SU-DHL-6 (cell line): ENCODE results near the gene AMZ2.
A peak's percentile ranks its signal among the peaks of the same experiment; 100 is the strongest.

ENCODE experiments used
- CTCF ChIP-seq: fragments of 200-600 bp; sonication (generic); IDR thresholded peaks from one replicate; pipeline ENCODE4 v1.5.1; 2017; ENCODE audit warnings: antibody characterized with exemption, mild to moderate bottlenecking, low read length, moderate library complexity; ENCODE audit not compliant: insufficient read depth, poor library complexity, severe bottlenecking
- EZH2phosphoT487 ChIP-seq: fragments of 200-600 bp; sonication (generic), shearing (Covaris generic); conservative IDR thresholded peaks from 2 replicates; pipeline ENCODE4 v1.6.1; 2018; ENCODE audit warnings: mild to moderate bottlenecking, antibody characterized with exemption, low read length, moderate library complexity, mixed read lengths

- TF ChIP-seq CTCF, result peak; percentile 73
- TF ChIP-seq EZH2phosphoT487, result no peak
Observed at GRCh38 chr17:68200689-68201417, 47.0 kb upstream of the AMZ2 start.
